HG03064 (cell line): ENCODE measurements around the gene SERF2.
A peak's percentile ranks its signal among the peaks of the same experiment; 100 is the strongest.

ENCODE experiments used
- ATAC-seq: cut with Tn5 transposase; IDR thresholded peaks from one replicate; pipeline ENCODE4 v1.9.1; 2021; ENCODE audit warnings: low read depth; ENCODE audit not compliant: unreplicated experiment

Gene SERF2

GRCh38 chr15:43791993-43792760 lies at the start of gene SERF2:
Gene SERF2 (plus strand): TSS chr15:43792320. CDS start chr15:43792377, 57 bp downstream.
- ATAC-seq = peak; percentile 83

- ATAC-seq = peak; percentile 54
Observed at GRCh38 chr15:43746245-43746902, 45.7 kb upstream of the SERF2 start, which contains the start of gene PDIA3. Gene PDIA3 (plus strand): TSS chr15:43746438. CDS start chr15:43746540, 102 bp downstream.

GRCh38 chr15:43746903-43747309 lies 45.2 kb upstream of the SERF2 start:
- peak; percentile 18 for ATAC-seq

GRCh38 chr15:43748376-43748775 lies 43.7 kb upstream of the SERF2 start:
- ATAC-seq = no peak

GRCh38 chr15:43749690-43750345 lies 42.3 kb upstream of the SERF2 start:
- ATAC-seq = no peak

- ATAC-seq = no peak
Observed at GRCh38 chr15:43751885-43752284, 40.2 kb upstream of the SERF2 start.

- no peak for ATAC-seq
Observed at GRCh38 chr15:43762824-43763223, 29.3 kb upstream of the SERF2 start.

GRCh38 chr15:43763819-43764446 lies 28.2 kb upstream of the SERF2 start:
- no peak for ATAC-seq

GRCh38 chr15:43769584-43770228 lies 22.4 kb upstream of the SERF2 start:
- ATAC-seq = no peak

GRCh38 chr15:43771816-43772215 lies 20.3 kb upstream of the SERF2 start:
- ATAC-seq = no peak

GRCh38 chr15:43772624-43773023 lies 19.5 kb upstream of the SERF2 start:
- ATAC-seq = no peak

GRCh38 chr15:43774062-43774461 lies 18.1 kb upstream of the SERF2 start:
- no peak for ATAC-seq

GRCh38 chr15:43775411-43775965 lies 16.6 kb upstream of the SERF2 start:
- no peak for ATAC-seq

- ATAC-seq = peak; percentile 54
Observed at GRCh38 chr15:43776101-43776717, 15.9 kb upstream of the SERF2 start.

- peak; percentile 45 for ATAC-seq
Observed at GRCh38 chr15:43776718-43777266, 15.3 kb upstream of the SERF2 start, which contains the start of gene ELL3. Gene ELL3 (minus strand): TSS chr15:43776966. CDS start chr15:43776901, 65 bp downstream.

GRCh38 chr15:43777267-43777914 lies 14.7 kb upstream of the SERF2 start:
- peak; percentile 42 for ATAC-seq

GRCh38 chr15:43779016-43779415 lies 13.1 kb upstream of the SERF2 start:
- no peak for ATAC-seq

GRCh38 chr15:43789409-43789808 lies 2.7 kb upstream of the SERF2 start:
- ATAC-seq = no peak
